Activated naive CD4-positive, alpha-beta T cell treated with anti-CD3 and anti-CD28 coated beads, Interleukin-2, amount 50 U/mL, for 72 hours (primary cell): ENCODE results near the gene RFX7. TPM values are rescaled to one million over a fixed set of nuclear protein-coding genes. Genes with fewer than 3 reads are reported as not detected.
A peak's percentile ranks its signal among the peaks of the same experiment; 100 is the strongest.

Experiments
- ATAC-seq, 2 donors: fragments of 150-1000 bp; cut with Tn5 transposase; 2 replicates each; pipeline ENCODE4 v1.10.0; 2021; ENCODE audit warnings: mild to moderate bottlenecking in 2 of 2, moderate library complexity in 2 of 2
- DNase-seq, 2 donors: peaks; one replicate each; pipeline ENCODE4 v3.0.0; 2021 to 2022; ENCODE audit warnings: low spot score in 2 of 2
- H3K27ac Mint-ChIP-seq, 2 donors: one replicate each; pipeline ENCODE4 v1.8.0; 2022; ENCODE audit warnings: mild to moderate bottlenecking in 2 of 2, mixed read lengths in 2 of 2
- H3K36me3 Mint-ChIP-seq, 2 donors: one replicate each; pipeline ENCODE4 v1.8.0; 2022; ENCODE audit warnings: mixed read lengths in 2 of 2
- H3K9me3 Mint-ChIP-seq, 2 donors: one replicate each; pipeline ENCODE4 v1.8.0; 2022; ENCODE audit warnings: mixed read lengths in 2 of 2
- total RNA-seq, 2 donors: library from RNA; stranded (reverse); gene quantifications; one replicate each; pipeline ENCODE4 v1.2.3, GENCODE V29; 2022

The RFX7 gene
- total RNA-seq, 2 donors from 2014 or later: 20.3 to 27.0 TPM

- Mint-ChIP-seq H3K9me3 (peaks cover 7 to 8% of the 10 kb centered on the region in 2 donors), H3K36me3 (peaks cover 0 to 7% of the 10 kb centered on the region in 2 donors), H3K27ac (no peak overlapping the region)
- no peak for DNase-seq
- no peak for ATAC-seq
These were observed 184.7 kb downstream of the RFX7 start for GRCh38 chr15:56058986-56059385.

DNA sequence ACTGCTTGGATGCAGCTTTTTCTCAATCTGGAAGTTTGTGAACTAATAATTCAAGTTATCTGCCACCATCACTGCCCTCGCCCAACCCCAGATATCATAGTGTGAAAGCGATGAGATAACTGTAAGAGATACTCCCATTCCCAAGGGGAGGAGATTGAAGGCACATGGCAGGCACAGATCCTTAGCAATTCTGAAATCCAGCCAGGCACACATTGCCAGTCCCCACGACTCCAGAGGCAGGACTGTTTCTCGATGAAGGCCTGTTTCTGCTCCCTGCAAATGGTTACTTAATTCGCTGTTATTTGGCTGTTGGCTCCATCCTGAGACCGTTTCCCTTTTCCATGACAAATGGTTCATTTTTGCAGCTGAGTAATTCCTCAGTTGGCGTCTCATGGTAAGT is 187.1 kb downstream of the RFX7 start:
- no peak overlapping the region for H3K27ac Mint-ChIP-seq
- H3K36me3 Mint-ChIP-seq: peaks cover 0 to 2% of the 10 kb centered on the region in 2 donors
- H3K9me3 Mint-ChIP-seq: peaks cover 2 to 4% of the 10 kb centered on the region in 2 donors
- ATAC-seq (no peak), DNase-seq (no peak)

DNA sequence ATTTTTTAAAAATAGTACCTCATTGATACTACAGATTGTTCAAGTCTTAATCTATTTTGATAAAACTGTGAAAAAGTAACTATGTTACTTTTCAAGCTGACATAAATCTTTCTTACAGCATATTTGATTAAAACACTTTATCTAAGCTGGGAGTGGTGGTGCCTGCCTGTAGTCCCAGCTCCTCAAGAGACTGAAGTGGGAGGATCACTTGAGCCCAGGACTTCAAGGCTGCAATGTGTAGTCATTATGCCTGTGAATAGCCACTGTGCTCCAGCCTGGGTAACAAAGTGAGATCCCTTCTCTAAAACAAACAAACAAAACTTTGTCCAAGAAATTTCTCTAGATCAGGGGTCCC is 190.7 kb downstream of the RFX7 start:
- H3K9me3 Mint-ChIP-seq: no peaks in the 10 kb centered on the region
- no peak for DNase-seq
- H3K36me3 Mint-ChIP-seq: no peaks in the 10 kb centered on the region
- ATAC-seq: no peak
- no peak overlapping the region for H3K27ac Mint-ChIP-seq

GRCh38 chr15:56052395-56053045 is 191.2 kb downstream of the RFX7 start:
- no peak overlapping the region for H3K27ac Mint-ChIP-seq
- H3K36me3 Mint-ChIP-seq: no peaks in the 10 kb centered on the region
- no peak for DNase-seq
- H3K9me3 Mint-ChIP-seq: no peaks in the 10 kb centered on the region
- peak; percentile 43 to 51 for ATAC-seq

DNA sequence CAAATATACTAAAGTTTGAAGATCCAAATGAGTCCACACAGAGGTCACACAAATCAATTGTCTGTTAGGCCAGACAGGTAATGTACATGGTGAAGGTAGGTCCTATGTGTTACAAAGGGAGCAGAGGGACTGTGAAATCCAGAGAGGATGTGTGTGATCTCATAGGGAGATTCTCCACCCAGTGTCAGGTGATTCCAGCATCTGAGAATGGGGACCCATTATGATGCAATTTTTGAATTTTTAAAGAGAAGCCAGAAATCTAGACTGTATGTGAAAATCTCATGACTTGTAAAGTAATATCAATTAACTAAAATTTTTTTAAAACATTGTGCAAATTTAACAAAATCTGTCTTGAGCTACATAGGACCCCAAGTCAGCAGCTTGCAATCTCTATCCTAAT is 192.0 kb downstream of the RFX7 start:
- DNase-seq (no peak), ATAC-seq (no peak)
- Mint-ChIP-seq H3K36me3 (no peaks in the 10 kb centered on the region), H3K9me3 (no peaks in the 10 kb centered on the region), H3K27ac (no peak overlapping the region)

- Mint-ChIP-seq H3K36me3 (no peaks in the 10 kb centered on the region), H3K9me3 (no peaks in the 10 kb centered on the region), H3K27ac (no peak overlapping the region)
- DNase-seq: no peak
- no peak for ATAC-seq
These were observed 194.1 kb downstream of the RFX7 start for GRCh38 chr15:56049577-56049976.

- Mint-ChIP-seq H3K36me3 (peaks cover 6 to 22% of the 10 kb centered on the region in 2 donors), H3K9me3 (peaks cover 4 to 7% of the 10 kb centered on the region in 2 donors), H3K27ac (no peak overlapping the region)
- ATAC-seq (no peak), DNase-seq (no peak)
These were observed 196.3 kb downstream of the RFX7 start for GRCh38 chr15:56047354-56047753.

- Mint-ChIP-seq H3K9me3 (peaks cover 4 to 9% of the 10 kb centered on the region in 2 donors), H3K27ac (no peak overlapping the region), H3K36me3 (peaks cover 6 to 28% of the 10 kb centered on the region in 2 donors)
- DNase-seq (no peak), ATAC-seq (no peak)
These were observed 198.5 kb downstream of the RFX7 start for GRCh38 chr15:56045068-56045748.

- peak; percentile 78 to 87 for ATAC-seq
- DNase-seq: peak in 1 of 2 donors; percentile 21
- Mint-ChIP-seq H3K27ac (peak overlapping the region; percentile 86 to 88), H3K36me3 (peaks cover 11 to 40% of the 10 kb centered on the region in 2 donors), H3K9me3 (peaks cover 9 to 12% of the 10 kb centered on the region in 2 donors)
These were observed 200.4 kb downstream of the RFX7 start for GRCh38 chr15:56042982-56043980.

GRCh38 chr15:56042498-56042897 is 201.2 kb downstream of the RFX7 start:
- peaks cover 9 to 12% of the 10 kb centered on the region in 2 donors for H3K9me3 Mint-ChIP-seq
- peak overlapping the region in 1 of 2 donors; percentile 88 for H3K27ac Mint-ChIP-seq
- no peak for ATAC-seq
- H3K36me3 Mint-ChIP-seq: peaks cover 11 to 48% of the 10 kb centered on the region in 2 donors
- no peak for DNase-seq

DNA sequence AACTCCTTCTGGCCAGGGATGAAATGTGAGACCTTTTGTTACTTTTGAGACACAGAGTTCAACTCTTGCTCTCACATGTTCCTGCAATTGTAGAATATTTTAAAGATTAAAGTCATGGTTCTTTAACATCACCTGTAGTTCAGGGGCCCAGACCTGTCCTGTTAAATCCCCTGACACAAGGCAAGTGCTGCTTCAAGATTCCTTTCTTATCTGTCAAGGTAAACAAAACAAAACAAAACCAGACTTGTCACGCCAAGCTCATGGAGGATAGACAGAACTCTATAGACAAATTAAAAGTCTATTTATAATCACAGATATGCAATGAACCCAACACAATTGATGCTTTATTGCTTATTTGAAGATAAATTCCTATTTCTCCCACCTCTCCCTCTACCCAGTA is 201.6 kb downstream of the RFX7 start:
- DNase-seq: no peak
- ATAC-seq: no peak
- peaks cover 11 to 53% of the 10 kb centered on the region in 2 donors for H3K36me3 Mint-ChIP-seq
- peak overlapping the region in 1 of 2 donors; percentile 88 for H3K27ac Mint-ChIP-seq
- H3K9me3 Mint-ChIP-seq: peaks cover 10 to 12% of the 10 kb centered on the region in 2 donors

GRCh38 chr15:56040081-56041035 is 203.3 kb downstream of the RFX7 start:
- Mint-ChIP-seq H3K36me3 (peaks cover 11 to 57% of the 10 kb centered on the region in 2 donors), H3K27ac (no peak overlapping the region), H3K9me3 (peaks cover 12 to 15% of the 10 kb centered on the region in 2 donors)
- DNase-seq (no peak), ATAC-seq (no peak)

DNA sequence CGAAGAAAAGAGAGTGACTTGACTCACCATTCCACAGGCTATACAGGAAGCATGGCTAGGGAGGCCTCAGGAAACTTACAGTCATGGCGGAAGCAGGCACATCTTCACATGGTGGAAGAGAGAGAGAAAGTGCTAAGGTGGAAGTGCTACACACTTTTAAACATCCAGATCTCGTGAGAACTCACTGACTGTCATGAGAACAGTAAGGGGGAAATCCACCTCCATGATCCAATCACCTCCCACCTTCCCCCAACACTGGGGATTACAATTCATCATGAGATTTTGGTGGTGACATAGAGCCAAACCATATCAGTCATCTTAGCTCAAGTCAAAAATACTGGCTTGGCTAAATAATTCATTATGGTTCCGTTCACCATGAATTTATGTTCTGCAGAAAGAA is 205.0 kb downstream of the RFX7 start:
- H3K36me3 Mint-ChIP-seq: peaks cover 5 to 49% of the 10 kb centered on the region in 2 donors
- DNase-seq (no peak), ATAC-seq (peak in 1 of 2 donors; percentile 35)
- H3K27ac Mint-ChIP-seq: peak overlapping the region; percentile 6 to 88
- peaks cover 7 to 15% of the 10 kb centered on the region in 2 donors for H3K9me3 Mint-ChIP-seq

- Mint-ChIP-seq H3K9me3 (peaks cover 7 to 13% of the 10 kb centered on the region in 2 donors), H3K27ac (peak overlapping the region in 1 of 2 donors; percentile 88)
- peak; percentile 51 to 67 for ATAC-seq
These were observed 205.7 kb downstream of the RFX7 start for GRCh38 chr15:56038015-56038414.

More at GRCh38 chr15:56038015-56038414, 205.7 kb downstream of the RFX7 start:
- DNase-seq: no peak
- H3K36me3 Mint-ChIP-seq: peaks cover 5 to 42% of the 10 kb centered on the region in 2 donors
